Prostate gland (tissue), 2 donors: ENCODE results near the gene UGT1A6.

Experiments used
- POLR2A ChIP-seq: fragments of 450-650 bp; IDR thresholded peaks from one replicate; pipeline ENCODE4 v1.6.1; 2016; ENCODE audit warnings: antibody characterized with exemption, mild to moderate bottlenecking
- POLR2AphosphoS5 ChIP-seq: sonication (generic); formaldehyde crosslinking; IDR thresholded peaks from one replicate; pipeline ENCODE4 v1.6.1; 2017; ENCODE audit warnings: antibody characterized with exemption
- TF ChIP-seq, protein P1 (sequence below), 4 experiments: fragments of 200-600 bp in 2 of 4; fragments of 450-650 bp in 2 of 4; sonication (generic) in 2 of 4; IDR thresholded peaks; 1 replicate in 3 of 4; 2 replicates in 1 of 4; pipeline ENCODE4 v1.5.1; 2016 to 2019; ENCODE audit warnings: antibody characterized with exemption in 4 of 4, mild to moderate bottlenecking in 2 of 4, moderate library complexity in 2 of 4

DNA sequence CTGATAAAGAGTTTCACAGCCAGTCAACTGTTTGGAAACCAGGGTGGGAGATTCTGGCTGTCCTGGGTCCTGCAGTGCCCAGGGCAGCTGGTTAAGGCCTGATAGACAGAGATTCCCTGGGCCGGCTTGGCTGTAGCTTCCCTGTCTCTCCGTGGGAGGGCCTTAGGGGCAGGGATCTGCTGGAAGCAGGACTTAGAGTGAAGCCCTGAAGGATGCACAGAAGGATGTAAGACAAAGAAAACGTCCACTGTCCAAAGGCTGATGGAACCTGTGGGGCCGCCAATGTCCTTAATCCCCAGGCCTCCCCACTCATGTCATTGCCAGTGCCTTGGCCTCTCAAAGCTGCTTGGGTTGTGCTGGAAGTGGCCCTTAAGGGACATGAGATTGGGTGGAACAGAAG, 118.4 kb downstream of the UGT1A6 start:
- TF ChIP-seq POLR2AphosphoS5 (no peak), POLR2A (no peak)
- TF ChIP-seq, protein P1, sequence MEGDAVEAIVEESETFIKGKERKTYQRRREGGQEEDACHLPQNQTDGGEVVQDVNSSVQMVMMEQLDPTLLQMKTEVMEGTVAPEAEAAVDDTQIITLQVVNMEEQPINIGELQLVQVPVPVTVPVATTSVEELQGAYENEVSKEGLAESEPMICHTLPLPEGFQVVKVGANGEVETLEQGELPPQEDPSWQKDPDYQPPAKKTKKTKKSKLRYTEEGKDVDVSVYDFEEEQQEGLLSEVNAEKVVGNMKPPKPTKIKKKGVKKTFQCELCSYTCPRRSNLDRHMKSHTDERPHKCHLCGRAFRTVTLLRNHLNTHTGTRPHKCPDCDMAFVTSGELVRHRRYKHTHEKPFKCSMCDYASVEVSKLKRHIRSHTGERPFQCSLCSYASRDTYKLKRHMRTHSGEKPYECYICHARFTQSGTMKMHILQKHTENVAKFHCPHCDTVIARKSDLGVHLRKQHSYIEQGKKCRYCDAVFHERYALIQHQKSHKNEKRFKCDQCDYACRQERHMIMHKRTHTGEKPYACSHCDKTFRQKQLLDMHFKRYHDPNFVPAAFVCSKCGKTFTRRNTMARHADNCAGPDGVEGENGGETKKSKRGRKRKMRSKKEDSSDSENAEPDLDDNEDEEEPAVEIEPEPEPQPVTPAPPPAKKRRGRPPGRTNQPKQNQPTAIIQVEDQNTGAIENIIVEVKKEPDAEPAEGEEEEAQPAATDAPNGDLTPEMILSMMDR (IDR thresholded peaks at IDR 0.05), result no peak
